GM13977 (cell line): ENCODE data around the gene TOMM70.
"Not testable (repeated sequence)": the region's sequence is repeated elsewhere in the genome, so short reads cannot be mapped to it uniquely, and the experiment has no call there.

Experiments
- DNase-seq: peaks from one replicate; pipeline ENCODE4 v3.0.0; 2012; ENCODE audit warnings: low spot score
- in situ Hi-C: fragments of 300-500 bp; cut with MboI; formaldehyde crosslinking; loops from one replicate; pipeline ENCODE4 v1.12.0; 2022; ENCODE audit warnings: low sequenced_read_pairs, low pct_unique_long_range_greater_than_20kb, mixed read lengths, inconsistent platforms; ENCODE audit not compliant: unreplicated experiment
- TF ChIP-seq, protein P1 (sequence below): IDR thresholded peaks from 2 replicates; pipeline ENCODE4 v1.5.1; 2012; ENCODE audit warnings: mild to moderate bottlenecking, control low read depth; ENCODE audit not compliant: insufficient read depth; ENCODE audit errors: extremely low read depth, missing control alignments

Gene TOMM70

DNA sequence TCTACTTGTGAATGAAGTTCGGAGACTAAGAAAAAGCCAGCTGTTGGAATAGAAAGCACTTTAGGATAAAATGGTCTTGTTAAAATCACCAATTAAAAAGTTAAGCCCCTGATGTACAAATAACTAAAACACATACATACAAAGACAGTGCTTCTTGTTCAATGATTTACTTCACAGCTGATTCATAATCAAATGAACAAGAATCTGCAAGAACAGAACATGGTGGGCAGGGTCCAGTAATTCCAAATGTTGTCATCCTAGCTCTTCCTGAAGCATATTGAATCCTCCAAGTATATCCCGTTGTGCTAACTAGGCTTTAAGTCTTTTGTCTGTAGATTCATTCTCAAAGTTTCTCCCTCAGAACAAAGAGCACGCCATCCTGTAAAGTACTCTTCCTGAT is 41.9 kb downstream of the TOMM70 start:
- TF ChIP-seq, protein P1, sequence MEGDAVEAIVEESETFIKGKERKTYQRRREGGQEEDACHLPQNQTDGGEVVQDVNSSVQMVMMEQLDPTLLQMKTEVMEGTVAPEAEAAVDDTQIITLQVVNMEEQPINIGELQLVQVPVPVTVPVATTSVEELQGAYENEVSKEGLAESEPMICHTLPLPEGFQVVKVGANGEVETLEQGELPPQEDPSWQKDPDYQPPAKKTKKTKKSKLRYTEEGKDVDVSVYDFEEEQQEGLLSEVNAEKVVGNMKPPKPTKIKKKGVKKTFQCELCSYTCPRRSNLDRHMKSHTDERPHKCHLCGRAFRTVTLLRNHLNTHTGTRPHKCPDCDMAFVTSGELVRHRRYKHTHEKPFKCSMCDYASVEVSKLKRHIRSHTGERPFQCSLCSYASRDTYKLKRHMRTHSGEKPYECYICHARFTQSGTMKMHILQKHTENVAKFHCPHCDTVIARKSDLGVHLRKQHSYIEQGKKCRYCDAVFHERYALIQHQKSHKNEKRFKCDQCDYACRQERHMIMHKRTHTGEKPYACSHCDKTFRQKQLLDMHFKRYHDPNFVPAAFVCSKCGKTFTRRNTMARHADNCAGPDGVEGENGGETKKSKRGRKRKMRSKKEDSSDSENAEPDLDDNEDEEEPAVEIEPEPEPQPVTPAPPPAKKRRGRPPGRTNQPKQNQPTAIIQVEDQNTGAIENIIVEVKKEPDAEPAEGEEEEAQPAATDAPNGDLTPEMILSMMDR = no peak

DNA sequence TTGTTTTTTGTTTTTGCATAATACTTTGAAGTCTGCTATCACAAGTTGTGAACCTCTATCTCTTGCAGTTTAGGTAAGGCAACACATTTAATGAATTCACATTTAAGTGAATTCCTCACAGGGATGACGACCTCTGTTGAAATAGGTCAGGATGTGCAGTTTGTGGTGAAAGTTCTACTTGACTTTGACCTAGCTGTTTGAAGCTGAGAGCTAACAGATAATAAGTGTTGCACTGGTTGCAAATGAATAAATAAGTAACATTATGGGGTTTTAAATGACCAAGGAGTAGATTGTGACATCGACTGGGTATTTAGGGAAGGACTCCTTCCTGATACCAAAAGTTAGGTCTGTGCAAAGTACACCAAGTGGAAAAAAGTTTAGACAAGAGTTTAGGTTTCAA is 42.5 kb downstream of the TOMM70 start:
- TF ChIP-seq, protein P1 = no peak
- in situ Hi-C loops = no loop called here
- DNase-seq = no peak

More for the DNA sequence above, 41.9 kb downstream of the TOMM70 start:
- no peak for DNase-seq
- in situ Hi-C loops = no loop called here

DNA sequence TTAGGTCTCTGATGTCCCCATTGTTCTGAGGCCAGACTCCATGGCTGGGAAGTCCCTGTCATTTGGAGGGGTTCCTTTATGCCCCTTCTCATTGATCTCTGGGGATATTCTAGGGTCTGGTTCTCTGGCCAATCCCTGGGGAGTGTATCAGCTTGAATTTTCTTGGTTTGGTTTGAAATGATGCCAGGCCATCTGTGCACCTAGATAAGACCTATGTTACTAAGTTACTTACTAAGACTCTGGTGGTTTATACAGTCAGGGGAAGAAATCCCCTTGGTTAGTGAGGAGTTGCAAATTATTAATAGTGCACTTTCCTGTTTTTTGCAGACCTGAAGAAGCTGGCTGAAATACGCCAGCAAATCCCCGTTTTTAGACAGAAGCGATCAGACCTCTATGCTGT is 46.0 kb downstream of the TOMM70 start:
- DNase-seq = no peak
- TF ChIP-seq, protein P1 = no peak
- in situ Hi-C loops = no loop called here

DNA sequence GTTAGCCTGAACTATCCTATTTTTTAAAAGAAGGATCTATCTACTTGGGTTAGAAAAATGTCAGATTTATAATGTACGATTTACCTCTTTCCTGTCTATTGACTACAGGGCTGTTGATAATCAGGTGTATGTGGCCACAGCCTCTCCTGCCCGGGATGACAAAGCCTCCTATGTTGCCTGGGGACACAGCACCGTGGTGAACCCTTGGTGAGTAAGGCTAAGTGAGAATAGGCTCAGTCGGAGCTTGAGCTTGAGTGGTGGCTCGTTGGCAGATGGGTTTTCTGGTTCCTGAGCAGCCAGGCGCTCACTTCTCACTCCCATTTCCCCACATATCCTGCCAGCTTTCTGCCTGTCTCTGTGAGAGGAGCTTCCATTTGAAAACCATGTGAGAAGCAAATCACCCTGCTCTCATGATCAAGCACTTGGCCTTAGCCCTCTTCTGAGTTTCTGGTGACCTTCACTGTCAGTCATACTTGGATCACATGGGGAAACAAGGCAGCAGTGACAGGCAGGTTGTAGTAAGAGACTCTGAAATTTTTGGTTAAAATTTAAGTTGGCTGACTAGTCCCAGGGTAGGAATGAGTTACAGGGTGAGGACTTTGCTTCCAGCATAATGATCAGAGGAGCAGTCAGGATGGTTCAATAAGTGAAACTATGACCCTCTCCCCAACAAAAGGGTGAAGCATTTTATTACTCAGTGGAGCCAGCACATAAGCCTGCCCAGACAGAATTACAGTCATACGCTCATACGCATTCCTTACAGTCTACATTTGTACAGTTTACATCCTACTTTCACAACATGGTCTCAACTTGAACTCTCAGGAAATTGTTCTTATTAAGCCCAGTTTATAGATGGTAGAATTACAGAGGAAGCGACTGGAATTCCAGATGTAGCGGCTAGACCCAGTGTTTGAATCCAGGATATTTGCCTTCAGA is 48.3 kb downstream of the TOMM70 start:
- DNase-seq = no peak
- in situ Hi-C loops = no loop called here
- TF ChIP-seq, protein P1 = no peak

DNA sequence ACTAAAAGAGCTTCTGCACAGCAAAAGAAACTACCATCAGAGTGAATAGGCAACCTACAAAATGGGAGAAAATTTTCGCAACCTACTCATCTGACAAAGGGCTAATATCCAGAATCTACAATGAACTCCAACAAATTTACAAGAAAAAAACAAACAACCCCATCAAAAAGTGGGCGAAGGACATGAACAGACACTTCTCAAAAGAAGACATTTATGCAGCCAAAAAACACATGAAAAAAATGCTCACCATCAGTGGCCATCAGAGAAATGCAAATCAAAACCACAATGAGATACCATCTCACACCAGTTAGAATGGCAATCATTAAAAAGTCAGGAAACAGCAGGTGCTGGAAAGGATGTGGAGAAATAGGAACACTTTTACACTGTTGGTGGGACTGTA is 49.1 kb downstream of the TOMM70 start:
- in situ Hi-C loops, DNase-seq: not testable (repeated sequence)

DNA sequence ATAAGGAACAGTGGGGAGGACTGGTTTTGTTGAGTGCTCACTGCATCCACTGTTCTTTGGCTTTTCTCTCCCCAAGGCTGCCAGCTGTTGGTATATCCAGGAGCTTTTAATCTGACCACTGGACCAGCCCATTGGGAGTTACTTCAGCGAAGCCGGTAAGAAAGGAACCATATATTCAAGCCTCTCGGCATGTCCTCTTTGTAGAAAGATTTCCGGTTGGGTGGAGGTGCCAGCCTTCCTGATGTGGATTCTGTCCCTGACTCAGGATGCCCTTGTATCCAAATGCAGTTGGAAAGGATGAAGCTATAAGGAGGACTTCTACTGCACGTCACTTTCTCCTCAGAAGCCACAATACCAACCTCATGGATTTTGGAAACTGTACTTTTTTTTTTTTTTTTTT is 52.2 kb downstream of the TOMM70 start:
- TF ChIP-seq, protein P1 = no peak
- DNase-seq = no peak
- in situ Hi-C loops = no loop called here

DNA sequence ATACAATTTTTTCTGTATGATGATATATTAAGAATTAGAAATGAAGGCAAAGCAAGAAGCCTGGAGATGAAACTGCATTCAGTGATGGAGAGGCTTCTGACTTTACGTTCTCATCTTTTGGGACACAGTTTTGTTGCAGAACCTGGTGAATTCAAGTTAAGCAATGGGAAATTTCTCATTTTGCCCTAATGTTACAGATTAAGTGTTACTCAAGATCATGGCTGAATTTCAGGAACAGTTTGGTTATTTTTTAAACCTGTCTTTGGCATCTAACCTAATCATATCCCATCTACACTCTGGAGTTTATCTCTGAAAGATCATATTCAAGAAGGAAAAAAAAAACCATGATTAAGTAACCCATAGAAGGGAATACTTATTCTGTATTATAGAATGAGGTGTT is 60.4 kb downstream of the TOMM70 start:
- DNase-seq = no peak
- in situ Hi-C loops = no loop called here
- TF ChIP-seq, protein P1 = no peak
